Epithelial cell of umbilical artery (primary cell): Measurements from ENCODE around the gene OR13F1. TPM values are rescaled to one million over a fixed set of nuclear protein-coding genes. Genes with fewer than 3 reads are reported as not detected.

Source experiments
- total RNA-seq: library from RNA; depleted of rRNA; stranded (reverse); fragments of >200 nt; gene quantifications from 2 replicates; pipeline ENCODE4 v1.2.3, GENCODE V29; 2014

OR13F1 gene, protein sequence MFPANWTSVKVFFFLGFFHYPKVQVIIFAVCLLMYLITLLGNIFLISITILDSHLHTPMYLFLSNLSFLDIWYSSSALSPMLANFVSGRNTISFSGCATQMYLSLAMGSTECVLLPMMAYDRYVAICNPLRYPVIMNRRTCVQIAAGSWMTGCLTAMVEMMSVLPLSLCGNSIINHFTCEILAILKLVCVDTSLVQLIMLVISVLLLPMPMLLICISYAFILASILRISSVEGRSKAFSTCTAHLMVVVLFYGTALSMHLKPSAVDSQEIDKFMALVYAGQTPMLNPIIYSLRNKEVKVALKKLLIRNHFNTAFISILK
- not detected in 2 replicates for total RNA-seq

GRCh38 chr9:104503963-104504362, at the start of gene OR13F1:
TSS of gene OR13F1 (plus strand) at chr9:104504263. CDS start at chr9:104504263, 0 bp downstream.

GRCh38 chr9:104527109-104527508, 23.0 kb downstream of the OR13F1 start, which contains the start of gene OR13C4:
TSS of gene OR13C4 (minus strand) at chr9:104527209. CDS start at chr9:104527209, 0 bp downstream.

GRCh38 chr9:104536756-104537155, 32.7 kb downstream of the OR13F1 start, which contains the start of gene OR13C3:
TSS of gene OR13C3 (minus strand) at chr9:104536856. CDS start at chr9:104536723, 133 bp downstream.

Other genes starting within 250 kb of the OR13F1 start
- gene OR13C4, start 22.9 kb downstream of the OR13F1 start, total RNA-seq, result not detected in 2 replicates
- not detected in 2 replicates for gene OR13C3, start 32.6 kb downstream of the OR13F1 start, total RNA-seq
- not detected in 2 replicates for gene OR13C8, start 64.9 kb downstream of the OR13F1 start, total RNA-seq
- gene OR13C5, start 95.2 kb downstream of the OR13F1 start, total RNA-seq, result not detected in 2 replicates
- not detected in 2 replicates for gene OR13C2, start 101.4 kb downstream of the OR13F1 start, total RNA-seq
- not detected in 2 replicates for gene OR13C9, start 113.9 kb downstream of the OR13F1 start, total RNA-seq
- not detected in 2 replicates for gene OR13D1, start 190.3 kb downstream of the OR13F1 start, total RNA-seq
- 59.1 and 92.6 TPM in 2 replicates for gene NIPSNAP3A, start 243.4 kb downstream of the OR13F1 start, total RNA-seq